Fibroblast of lung (primary cell): ENCODE results near the gene ZNF148. TPM values are rescaled to one million over a fixed set of nuclear protein-coding genes. Genes with fewer than 3 reads are reported as not detected.
A peak's percentile ranks its signal among the peaks of the same experiment; 100 is the strongest.
"Not testable (repeated sequence)": the region's sequence is repeated elsewhere in the genome, so short reads cannot be mapped to it uniquely, and the experiment has no call there.

Experiments
- DNase-seq, 2 donors: peaks; one replicate each; pipeline versions ENCODE4 v3.0.0 to v3.0.0-alpha.2; 2010; ENCODE audit warnings: low read depth in 2 of 2
- H2AFZ ChIP-seq: 2 replicates; pipeline ENCODE4 v1.5.1; 2012; ENCODE audit warnings: low read length, control low read depth, inconsistent platforms
- H3K27ac ChIP-seq: 2 replicates; pipeline ENCODE4 v1.5.1; 2011; ENCODE audit warnings: low read length, control low read depth; ENCODE audit not compliant: insufficient read depth
- H3K27me3 ChIP-seq: 2 replicates; pipeline ENCODE4 v1.5.1; 2011; ENCODE audit warnings: mild to moderate bottlenecking, low read length; ENCODE audit not compliant: control insufficient read depth, insufficient read depth
- H3K36me3 ChIP-seq: 2 replicates; pipeline ENCODE4 v1.5.1; 2011; ENCODE audit warnings: low read length; ENCODE audit not compliant: control insufficient read depth, insufficient read depth
- H3K4me1 ChIP-seq: 2 replicates; pipeline ENCODE4 v1.5.1; 2011; ENCODE audit warnings: low read length; ENCODE audit not compliant: control insufficient read depth, insufficient read depth; ENCODE audit errors: extremely low read depth
- H3K4me2 ChIP-seq: 2 replicates; pipeline ENCODE4 v1.5.1; 2011; ENCODE audit warnings: low read length, control low read depth; ENCODE audit not compliant: insufficient read depth; ENCODE audit errors: extremely low read depth
- H3K4me3 ChIP-seq, 4 experiments: fragments of 200-600 bp in 1 of 4; sonication (generic) in 1 of 4; replicated peaks in 1 of 4; 2 replicates each; pipeline ENCODE4 v1.5.1; 2011 to 2016; ENCODE audit warnings: low read length in 4 of 4, low read depth in 3 of 4, mild to moderate bottlenecking in 3 of 4, control low read depth in 2 of 4, inconsistent platforms in 1 of 4, mixed read lengths in 1 of 4; ENCODE audit not compliant: insufficient read depth in 1 of 4; ENCODE audit errors: control extremely low read depth in 1 of 4
- H3K79me2 ChIP-seq: 2 replicates; pipeline ENCODE4 v1.5.1; 2012; ENCODE audit warnings: mild to moderate bottlenecking, low read length, inconsistent platforms; ENCODE audit not compliant: control insufficient read depth, insufficient read depth
- H3K9ac ChIP-seq: 2 replicates; pipeline ENCODE4 v1.5.1; 2011; ENCODE audit warnings: mild to moderate bottlenecking, low read length, control low read depth; ENCODE audit not compliant: insufficient read depth
- H3K9me3 ChIP-seq: 2 replicates; pipeline ENCODE4 v1.5.1; 2012; ENCODE audit warnings: low read depth, low read length; ENCODE audit not compliant: control insufficient read depth, insufficient read depth
- H4K20me1 ChIP-seq: 2 replicates; pipeline ENCODE4 v1.5.1; 2011; ENCODE audit warnings: low read length; ENCODE audit not compliant: control insufficient read depth, insufficient read depth; ENCODE audit errors: extremely low read depth
- CTCF ChIP-seq, 2 donors: IDR thresholded peaks in 1 of 2; conservative IDR thresholded peaks in 1 of 2; 1 replicate in 1 of 2; 2 replicates in 1 of 2; pipeline ENCODE4 v1.5.1; 2011 to 2012; ENCODE audit warnings: low read length in 2 of 2, control low read depth in 1 of 2, inconsistent platforms in 1 of 2, low read depth in 1 of 2, mild to moderate bottlenecking in 1 of 2
- EZH2 ChIP-seq: IDR thresholded peaks from 2 replicates; pipeline ENCODE4 v1.5.1; 2012; ENCODE audit warnings: low read length, control low read depth, mild to moderate bottlenecking; ENCODE audit errors: missing control alignments
- polyA plus RNA-seq, 2 donors: library from polyadenylated mRNA; depleted of rRNA in 1 of 2; stranded (reverse) in 1 of 2; unstranded in 1 of 2; fragments of >200 nt; gene quantifications; 2 replicates each; pipeline ENCODE4 v1.2.1, GENCODE V29; 2011 to 2012; ENCODE audit warnings: missing spikeins in 1 of 2
- total RNA-seq: library from RNA; depleted of rRNA; stranded (reverse); fragments of >200 nt; gene quantifications from 2 replicates; pipeline ENCODE4 v1.2.1, GENCODE V29; 2014

Gene ZNF148
- total and polyA plus RNA-seq, 2 donors (not counting 1 experiment from before 2014, with no cell fraction given), result 37.7 to 41.3 TPM

- H3K27ac ChIP-seq, result no peak overlapping the region
- no peaks in the 10 kb centered on the region for H4K20me1 ChIP-seq
- no peaks in the 10 kb centered on the region for H3K9me3 ChIP-seq
- H3K79me2 ChIP-seq, result peaks cover 87% of the 10 kb centered on the region
- DNase-seq, result peak in 1 of 2 donors; percentile 51
- H3K4me2 ChIP-seq, result no peak overlapping the region
- no peak overlapping the region for H2AFZ ChIP-seq
- no peak for TF ChIP-seq EZH2
- no peak for TF ChIP-seq CTCF (conservative IDR thresholded peaks at IDR 0.05 in 1 of 2, IDR thresholded peaks at IDR 0.05 in 1 of 2; ENCODE audit: low read depth in 1 of 2, low read length in 2 of 2)
- no peaks in the 10 kb centered on the region for H3K36me3 ChIP-seq
- no peak overlapping the region for H3K4me3 ChIP-seq
- H3K9ac ChIP-seq, result no peak overlapping the region
- H3K27me3 ChIP-seq, result no peaks in the 10 kb centered on the region
- no peaks in the 10 kb centered on the region for H3K4me1 ChIP-seq
These were observed 25.5 kb downstream of the ZNF148 start for GRCh38 chr3:125349556-125350165.

- H3K27me3 ChIP-seq, result no peaks in the 10 kb centered on the region
- no peak overlapping the region for H3K4me2 ChIP-seq
- no peak overlapping the region for H3K27ac ChIP-seq
- peaks cover 87% of the 10 kb centered on the region for H3K79me2 ChIP-seq
- no peaks in the 10 kb centered on the region for H3K36me3 ChIP-seq
- H3K9me3 ChIP-seq, result no peaks in the 10 kb centered on the region
- H4K20me1 ChIP-seq, result no peaks in the 10 kb centered on the region
- no peak overlapping the region for H3K9ac ChIP-seq
- TF ChIP-seq CTCF (conservative IDR thresholded peaks at IDR 0.05 in 1 of 2, IDR thresholded peaks at IDR 0.05 in 1 of 2; ENCODE audit: low read depth in 1 of 2, low read length in 2 of 2) (no peak), EZH2 (no peak)
- no peak overlapping the region for H3K4me3 ChIP-seq
- no peak overlapping the region for H2AFZ ChIP-seq
- no peaks in the 10 kb centered on the region for H3K4me1 ChIP-seq
- DNase-seq, result no peak
These were observed 26.1 kb downstream of the ZNF148 start for GRCh38 chr3:125349055-125349454.

- not testable (repeated sequence) for H3K9me3 ChIP-seq, H2AFZ ChIP-seq, H3K27ac ChIP-seq, H4K20me1 ChIP-seq, H3K36me3 ChIP-seq, DNase-seq, H3K27me3 ChIP-seq, H3K4me3 ChIP-seq, H3K4me2 ChIP-seq, H3K9ac ChIP-seq, H3K4me1 ChIP-seq
- peaks cover 88% of the 10 kb centered on the region for H3K79me2 ChIP-seq
These were observed 31.8 kb downstream of the ZNF148 start for GRCh38 chr3:125343367-125343766.
